ENCODE results near the gene SFRP2.

GRCh38 chr4:153758136-153758535, 30.7 kb downstream of the SFRP2 start:
- TF ChIP-seq CTCF (conservative IDR thresholded peaks at IDR 0.05) (no peak), EZH2 (IDR thresholded peaks at IDR 0.05; ENCODE audit: low read depth) (no peak)
